ENCODE data around the gene RERE. TPM values are rescaled to one million over a fixed set of nuclear protein-coding genes. Genes with fewer than 3 reads are reported as not detected.

RERE gene
- total and polyA plus RNA-seq, 2 experiments from 2014 or later: 148 to 170 TPM

- Histone ChIP-seq H3K27me3 (ENCODE audit: insufficient read depth) (no peaks in the 10 kb centered on the region), H3K4me3 (no peak overlapping the region), H3K27ac (ENCODE audit: low read depth) (no peak overlapping the region), H3K4me2 (no peak overlapping the region), H3F3A (replicated peaks; ENCODE audit: low read depth) (no peaks in the 10 kb centered on the region), H3K4me1 (ENCODE audit: insufficient read depth) (no peaks in the 10 kb centered on the region), H3K9me2 (ENCODE audit: insufficient read depth) (no peaks in the 10 kb centered on the region), H3K79me2 (replicated peaks; ENCODE audit: insufficient read depth) (peaks cover 89% of the 10 kb centered on the region), H3K36me3 (ENCODE audit: insufficient read depth) (0 out of 2 replicates have a peak, but pooled peaks cover 5% of the 10 kb centered on the region), H2AFZ (no peak overlapping the region), H4K20me1 (replicated peaks; ENCODE audit: insufficient read depth) (peaks cover 15% of the 10 kb centered on the region)
- Mint-ChIP-seq H3K27ac (no peak overlapping the region), H3K36me3 (ENCODE audit: low read depth) (peaks cover 42% of the 10 kb centered on the region), H3K4me3 (no peak overlapping the region), H3K9me3 (peaks cover 16% of the 10 kb centered on the region), H3K4me1 (no peaks in the 10 kb centered on the region; the same call in 2 of the 3 replicates), H3K27me3 (ENCODE audit: insufficient read depth, low read depth, poor library complexity) (peaks cover 2% of the 10 kb centered on the region)
- ATAC-seq (no peak), DNase-seq (ENCODE audit: low spot score) (no peak)
- TF ChIP-seq EZH2phosphoT487 (IDR thresholded peaks at IDR 0.05; ENCODE audit: unreplicated experiment): no peak
- no peak for TF ChIP-seq NANOG (IDR thresholded peaks at IDR 0.05; ENCODE audit: borderline replicate concordance)
- no peak for TF ChIP-seq CTCF (conservative IDR thresholded peaks at IDR 0.05; ENCODE audit: low read depth in 2 of 2)
- TF ChIP-seq ZNF462 (CRISPR knock-in tag; IDR thresholded peaks at IDR 0.05): no peak
- TF ChIP-seq ETS1 (IDR thresholded peaks at IDR 0.05): no peak
- TF ChIP-seq POLR2AphosphoS5 (IDR thresholded peaks at IDR 0.05; ENCODE audit: low read depth): no peak
- TF ChIP-seq JUNB (IDR thresholded peaks at IDR 0.05; ENCODE audit: unreplicated experiment): no peak
- no peak for TF ChIP-seq REST (IDR thresholded peaks at IDR 0.05; ENCODE audit: unreplicated experiment)
- no peak for TF ChIP-seq CREB1 (CRISPR knock-in tag; IDR thresholded peaks at IDR 0.05; ENCODE audit: low read depth)
- TF ChIP-seq ZNF114 (CRISPR knock-in tag; IDR thresholded peaks at IDR 0.05): no peak
- TF ChIP-seq EZH2 (IDR thresholded peaks at IDR 0.05; ENCODE audit: low read depth, unreplicated experiment): no peak
- TF ChIP-seq STAT1 (IDR thresholded peaks at IDR 0.05; ENCODE audit: unreplicated experiment): no peak
- no peak for TF ChIP-seq ZNF331 (CRISPR knock-in tag; IDR thresholded peaks at IDR 0.05; ENCODE audit: low read depth)
Measured at GRCh38 chr1:8740034-8740449, 77.4 kb downstream of the RERE start.
